ENCODE data around the gene KPTN.

- TF ChIP-seq ZNF274 (IDR thresholded peaks at IDR 0.05; ENCODE audit: low read depth, low read length) (no peak), SUZ12 (IDR thresholded peaks at IDR 0.05; ENCODE audit: extremely low read depth, insufficient read depth, insufficient read length) (no peak)
Measured at GRCh38 chr19:47456721-47457474, 27.1 kb downstream of the KPTN start.
